ENCODE measurements around the gene ADAM22.

Gene ADAM22

GRCh38 chr7:88147341-88147740, 213.3 kb downstream of the ADAM22 start:
- no peak for TF ChIP-seq CTCF (IDR thresholded peaks at IDR 0.05; ENCODE audit: borderline replicate concordance, extremely low read depth, low read length, poor library complexity, severe bottlenecking)
- no peak for TF ChIP-seq EZH2 (IDR thresholded peaks at IDR 0.05; ENCODE audit: borderline replicate concordance, low read depth, low read length, severe bottlenecking)

GRCh38 chr7:88147949-88148348, 213.9 kb downstream of the ADAM22 start:
- H3K79me2 ChIP-seq (ENCODE audit: insufficient read depth, low read length): no peaks in the 10 kb centered on the region
- TF ChIP-seq CTCF (IDR thresholded peaks at IDR 0.05; ENCODE audit: borderline replicate concordance, extremely low read depth, low read length, poor library complexity, severe bottlenecking) (no peak), EZH2 (IDR thresholded peaks at IDR 0.05; ENCODE audit: borderline replicate concordance, low read depth, low read length, severe bottlenecking) (no peak)
- H3K4me1 ChIP-seq (ENCODE audit: insufficient read depth, low read length): no peaks in the 10 kb centered on the region
- no peak overlapping the region for H3K4me2 ChIP-seq (ENCODE audit: insufficient read depth, low read length)
- H3K9me3 ChIP-seq (ENCODE audit: insufficient read depth, low read length, severe bottlenecking): no peaks in the 10 kb centered on the region
- no peak overlapping the region for H3K27ac ChIP-seq (ENCODE audit: low read length)
- no peak overlapping the region for H3K9ac ChIP-seq (ENCODE audit: low read depth, low read length)
- no peak overlapping the region for H2AFZ ChIP-seq (ENCODE audit: low read depth, low read length)
- H3K27me3 ChIP-seq (ENCODE audit: insufficient read depth, low read length, poor library complexity): no peaks in the 10 kb centered on the region
- H3K36me3 ChIP-seq (ENCODE audit: insufficient read depth, low read length): peaks cover 31% of the 10 kb centered on the region; the same call in 1 of the 2 replicates
- H3K4me3 ChIP-seq (ENCODE audit: low read depth in 1 of 2, low read length in 2 of 2): no peak overlapping the region
- H4K20me1 ChIP-seq (ENCODE audit: insufficient read depth, low read length): no peaks in the 10 kb centered on the region
- ATAC-seq (ENCODE audit: insufficient read depth, low read depth): no peak
- DNase-seq: no peak

More at GRCh38 chr7:88147341-88147740, 213.3 kb downstream of the ADAM22 start:
- Histone ChIP-seq H2AFZ (ENCODE audit: low read depth, low read length) (no peak overlapping the region), H3K27me3 (ENCODE audit: insufficient read depth, low read length, poor library complexity) (no peaks in the 10 kb centered on the region), H3K36me3 (ENCODE audit: insufficient read depth, low read length) (peaks cover 29% of the 10 kb centered on the region; the same call in 1 of the 2 replicates), H3K9me3 (ENCODE audit: insufficient read depth, low read length, severe bottlenecking) (no peaks in the 10 kb centered on the region), H3K4me2 (ENCODE audit: insufficient read depth, low read length) (no peak overlapping the region), H3K4me1 (ENCODE audit: insufficient read depth, low read length) (no peaks in the 10 kb centered on the region), H3K27ac (ENCODE audit: low read length) (no peak overlapping the region), H3K79me2 (ENCODE audit: insufficient read depth, low read length) (no peaks in the 10 kb centered on the region), H4K20me1 (ENCODE audit: insufficient read depth, low read length) (no peaks in the 10 kb centered on the region), H3K4me3 (ENCODE audit: low read depth in 1 of 2, low read length in 2 of 2) (no peak overlapping the region), H3K9ac (ENCODE audit: low read depth, low read length) (no peak overlapping the region)
- no peak for DNase-seq
- ATAC-seq (ENCODE audit: insufficient read depth, low read depth): no peak

GRCh38 chr7:88150033-88150432, 216.0 kb downstream of the ADAM22 start:
- Histone ChIP-seq H3K27me3 (ENCODE audit: insufficient read depth, low read length, poor library complexity) (no peaks in the 10 kb centered on the region), H3K9ac (ENCODE audit: low read depth, low read length) (no peak overlapping the region), H3K27ac (ENCODE audit: low read length) (no peak overlapping the region), H4K20me1 (ENCODE audit: insufficient read depth, low read length) (no peaks in the 10 kb centered on the region), H3K4me3 (ENCODE audit: low read depth in 1 of 2, low read length in 2 of 2) (no peak overlapping the region), H3K4me1 (ENCODE audit: insufficient read depth, low read length) (no peaks in the 10 kb centered on the region), H3K36me3 (ENCODE audit: insufficient read depth, low read length) (peaks cover 38% of the 10 kb centered on the region; the same call in 1 of the 2 replicates), H3K9me3 (ENCODE audit: insufficient read depth, low read length, severe bottlenecking) (no peaks in the 10 kb centered on the region), H3K4me2 (ENCODE audit: insufficient read depth, low read length) (no peak overlapping the region), H2AFZ (ENCODE audit: low read depth, low read length) (no peak overlapping the region), H3K79me2 (ENCODE audit: insufficient read depth, low read length) (no peaks in the 10 kb centered on the region)
- no peak for ATAC-seq (ENCODE audit: insufficient read depth, low read depth)
- TF ChIP-seq CTCF (IDR thresholded peaks at IDR 0.05; ENCODE audit: borderline replicate concordance, extremely low read depth, low read length, poor library complexity, severe bottlenecking) (no peak), EZH2 (IDR thresholded peaks at IDR 0.05; ENCODE audit: borderline replicate concordance, low read depth, low read length, severe bottlenecking) (no peak)
- no peak for DNase-seq
